ENCODE data around the gene CHIC2.

DNA sequence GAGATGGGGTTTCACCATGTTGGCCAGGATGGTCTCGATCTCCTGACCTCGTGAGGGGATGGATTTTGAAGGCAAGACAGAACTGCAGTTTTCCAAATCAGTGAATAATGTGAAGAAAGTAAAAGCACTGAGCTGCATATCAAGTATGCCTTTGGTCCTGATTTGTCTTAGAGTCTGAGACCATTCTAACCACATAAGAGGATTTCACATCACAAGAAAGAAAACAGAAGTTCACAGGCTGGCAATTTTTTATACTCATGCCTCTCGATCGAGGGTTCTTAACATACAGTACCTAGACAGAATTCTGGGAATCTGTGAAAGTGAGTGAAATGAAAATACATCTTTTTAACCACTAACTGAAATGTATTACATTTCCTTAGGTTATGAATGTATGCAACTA is 23.3 kb downstream of the CHIC2 start:
- TF ChIP-seq, protein P1, sequence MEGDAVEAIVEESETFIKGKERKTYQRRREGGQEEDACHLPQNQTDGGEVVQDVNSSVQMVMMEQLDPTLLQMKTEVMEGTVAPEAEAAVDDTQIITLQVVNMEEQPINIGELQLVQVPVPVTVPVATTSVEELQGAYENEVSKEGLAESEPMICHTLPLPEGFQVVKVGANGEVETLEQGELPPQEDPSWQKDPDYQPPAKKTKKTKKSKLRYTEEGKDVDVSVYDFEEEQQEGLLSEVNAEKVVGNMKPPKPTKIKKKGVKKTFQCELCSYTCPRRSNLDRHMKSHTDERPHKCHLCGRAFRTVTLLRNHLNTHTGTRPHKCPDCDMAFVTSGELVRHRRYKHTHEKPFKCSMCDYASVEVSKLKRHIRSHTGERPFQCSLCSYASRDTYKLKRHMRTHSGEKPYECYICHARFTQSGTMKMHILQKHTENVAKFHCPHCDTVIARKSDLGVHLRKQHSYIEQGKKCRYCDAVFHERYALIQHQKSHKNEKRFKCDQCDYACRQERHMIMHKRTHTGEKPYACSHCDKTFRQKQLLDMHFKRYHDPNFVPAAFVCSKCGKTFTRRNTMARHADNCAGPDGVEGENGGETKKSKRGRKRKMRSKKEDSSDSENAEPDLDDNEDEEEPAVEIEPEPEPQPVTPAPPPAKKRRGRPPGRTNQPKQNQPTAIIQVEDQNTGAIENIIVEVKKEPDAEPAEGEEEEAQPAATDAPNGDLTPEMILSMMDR (conservative IDR thresholded peaks at IDR 0.05 in 1 of 2, IDR thresholded peaks at IDR 0.05 in 1 of 2; ENCODE audit: low read depth in 1 of 2, low read length in 2 of 2), result no peak
- TF ChIP-seq EZH2 (IDR thresholded peaks at IDR 0.05; ENCODE audit: low read length, missing control alignments), result no peak

Measured in fibroblast of lung (primary cell).